ENCODE data around the gene DNAJC4. TPM values are rescaled to one million over a fixed set of nuclear protein-coding genes. Genes with fewer than 3 reads are reported as not detected.

DNAJC4 gene
- polyA plus RNA-seq, 1 donor from 2014 or later: 49.3 TPM

DNA sequence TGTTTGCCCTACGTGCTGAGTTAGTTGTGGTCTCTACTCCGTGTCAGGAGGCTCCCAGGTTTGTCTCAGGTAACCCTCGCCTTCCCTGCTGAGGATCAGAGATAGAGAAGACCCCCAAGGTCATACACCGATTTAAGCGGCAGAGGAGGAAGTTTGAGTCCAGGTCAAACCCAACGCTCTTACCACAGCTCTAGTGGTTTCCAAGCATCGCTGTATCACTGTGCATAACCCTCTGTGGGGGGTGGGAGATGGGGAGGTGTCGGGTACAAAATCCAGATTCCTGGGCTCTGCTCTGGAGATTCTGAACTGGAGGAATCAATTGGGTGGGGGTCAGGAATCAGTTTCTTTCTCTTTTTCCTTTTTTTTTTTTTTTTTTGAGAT, 627 bp downstream of the DNAJC4 start:
- Mint-ChIP-seq H3K4me1 (peaks cover 26 to 39% (median 26%) of the 10 kb centered on the region in 3 donors), H3K36me3 (peaks cover 2% of the 10 kb centered on the region), H3K4me3 (peak overlapping the region; percentile 88 to 98 (median 96)), H3K27me3 (no peaks in the 10 kb centered on the region), H3K27ac (peak overlapping the region; percentile 97 to 99 (median 97)), H3K9me3 (no peaks in the 10 kb centered on the region)

DNA sequence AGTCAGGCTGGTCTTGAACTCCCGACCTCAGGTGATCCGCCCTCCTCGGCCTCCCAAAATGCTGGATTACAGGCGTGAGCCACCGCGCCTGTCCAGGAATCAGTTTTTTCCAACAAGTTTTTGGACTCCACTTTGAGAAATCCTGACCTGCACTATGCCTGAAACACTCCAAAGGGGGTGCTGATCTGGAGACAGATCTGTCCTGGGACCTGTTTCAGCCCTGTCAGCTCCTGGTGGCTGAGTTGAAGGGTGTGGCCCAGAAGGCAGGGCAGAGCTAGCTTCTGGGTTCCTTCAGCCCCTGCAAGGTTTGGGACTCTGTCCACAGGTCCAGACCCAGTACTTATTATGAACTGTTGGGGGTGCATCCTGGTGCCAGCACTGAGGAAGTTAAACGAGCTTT, 1.2 kb downstream of the DNAJC4 start:
- H3K4me3 Mint-ChIP-seq: peak overlapping the region; percentile 64 to 98 (median 86)

DNA sequence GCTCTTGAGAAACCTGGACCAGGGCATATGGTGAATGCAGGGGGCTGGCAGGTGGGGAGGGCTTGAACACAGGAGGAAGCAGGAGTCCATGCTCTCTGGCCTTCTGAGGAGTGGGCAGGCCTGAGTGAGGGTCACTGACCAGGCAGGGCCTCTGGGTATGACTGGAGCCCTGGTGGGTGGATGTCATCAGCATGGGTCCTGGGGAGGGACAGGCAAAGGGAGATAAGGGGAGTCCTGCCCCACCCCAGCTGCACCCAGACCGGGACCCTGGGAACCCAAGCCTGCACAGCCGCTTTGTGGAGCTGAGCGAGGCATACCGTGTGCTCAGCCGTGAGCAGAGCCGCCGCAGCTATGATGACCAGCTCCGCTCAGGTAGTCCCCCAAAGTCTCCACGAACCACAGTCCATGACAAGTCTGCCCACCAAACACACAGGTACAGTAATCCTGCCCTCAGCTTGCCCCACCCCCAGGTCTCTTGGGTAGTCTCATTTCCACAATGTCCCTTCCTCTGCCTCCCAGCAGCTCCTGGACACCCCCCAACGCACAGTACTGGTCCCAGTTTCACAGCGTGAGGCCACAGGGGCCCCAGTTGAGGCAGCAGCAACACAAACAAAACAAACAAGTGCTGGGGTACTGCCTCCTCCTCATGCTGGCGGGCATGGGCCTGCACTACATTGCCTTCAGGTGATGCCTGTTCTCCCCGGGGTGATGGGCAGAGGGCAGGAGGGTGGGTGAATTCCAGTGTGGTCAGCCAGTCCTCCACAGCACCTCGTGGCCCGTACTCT, 2.0 kb downstream of the DNAJC4 start:
- peaks cover 2% of the 10 kb centered on the region for H3K36me3 Mint-ChIP-seq
- H3K4me1 Mint-ChIP-seq: peaks cover 19 to 36% (median 30%) of the 10 kb centered on the region in 3 donors
- H3K4me3 Mint-ChIP-seq: peak overlapping the region; percentile 64 to 98 (median 92)
- peak overlapping the region in 2 of 3 donors; percentile 86 to 99 for H3K27ac Mint-ChIP-seq
- no peaks in the 10 kb centered on the region for H3K9me3 Mint-ChIP-seq
- no peaks in the 10 kb centered on the region for H3K27me3 Mint-ChIP-seq

More for the DNA sequence above, 1.2 kb downstream of the DNAJC4 start:
- Mint-ChIP-seq H3K4me1 (peaks cover 26 to 39% (median 26%) of the 10 kb centered on the region in 3 donors), H3K9me3 (no peaks in the 10 kb centered on the region), H3K27ac (peak overlapping the region; percentile 31 to 99 (median 97)), H3K36me3 (peaks cover 2% of the 10 kb centered on the region), H3K27me3 (no peaks in the 10 kb centered on the region)

DNA sequence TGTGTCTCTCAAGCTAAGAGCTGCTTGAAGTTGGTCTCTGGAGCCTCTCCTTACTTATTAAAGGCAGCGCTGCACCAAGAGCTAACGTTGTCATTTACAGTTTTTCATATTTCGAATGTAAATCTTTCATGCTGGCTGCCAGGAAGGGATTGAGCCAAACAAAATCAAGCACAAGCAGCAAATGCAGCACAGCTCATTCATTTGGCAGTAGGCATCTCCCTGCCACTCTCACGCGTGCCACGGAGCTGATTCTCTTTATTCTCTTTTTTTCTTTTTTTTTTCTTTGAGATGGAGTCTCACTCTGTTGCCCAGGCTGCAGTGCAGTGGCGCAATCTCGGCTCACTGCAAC, 2.6 kb downstream of the DNAJC4 start:
- Mint-ChIP-seq H3K27ac (peak overlapping the region in 2 of 3 donors; percentile 86 to 99), H3K36me3 (peaks cover 2% of the 10 kb centered on the region), H3K4me1 (peaks cover 24 to 38% (median 33%) of the 10 kb centered on the region in 3 donors), H3K9me3 (no peaks in the 10 kb centered on the region), H3K27me3 (no peaks in the 10 kb centered on the region), H3K4me3 (peak overlapping the region; percentile 72 to 98 (median 82))

DNA sequence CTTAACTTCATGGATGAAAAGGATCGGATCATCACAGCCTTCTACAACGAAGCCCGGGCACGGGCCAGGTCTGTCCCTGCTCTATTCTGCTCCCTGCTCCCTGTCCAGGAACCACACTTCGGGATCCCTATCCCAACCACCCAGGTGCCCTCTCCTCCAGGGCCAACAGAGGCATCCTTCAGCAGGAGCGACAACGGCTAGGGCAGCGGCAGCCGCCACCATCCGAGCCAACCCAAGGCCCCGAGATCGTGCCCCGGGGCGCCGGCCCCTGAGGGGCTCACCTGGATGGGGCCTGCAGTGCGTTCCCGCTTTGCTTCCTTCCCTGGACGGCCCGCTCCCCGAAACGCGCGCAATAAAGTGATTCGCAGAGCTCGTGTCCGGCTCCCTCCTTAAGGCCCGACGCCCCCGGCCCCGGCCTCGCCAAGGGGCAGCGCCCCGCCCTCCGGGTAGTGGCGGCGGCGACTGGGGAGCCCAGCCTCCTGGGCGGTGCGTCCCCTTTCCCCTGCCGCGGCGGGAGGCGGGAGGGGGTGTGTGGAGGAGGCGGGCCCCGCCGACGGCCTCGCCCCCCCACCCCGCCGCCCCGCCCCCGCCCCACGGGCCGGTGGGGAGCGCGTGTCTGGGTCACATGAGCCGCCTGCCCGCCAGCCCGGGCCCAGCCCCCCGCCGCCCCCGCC, 3.7 kb downstream of the DNAJC4 start, which contains the start of gene VEGFB:
TSS of gene VEGFB (plus strand) at position 672 of the 674 bp plus-strand sequence. CDS start 250 bp downstream, outside the sequence.
- Mint-ChIP-seq H3K9me3 (no peaks in the 10 kb centered on the region), H3K36me3 (peaks cover 3% of the 10 kb centered on the region), H3K4me3 (peak within 1 kb of the TSS; percentile 92 to 98 (median 96)), H3K27me3 (no peaks in the 10 kb centered on the region), H3K27ac (peak within 1 kb of the TSS; percentile 88 to 100 (median 93)), H3K4me1 (peaks cover 35 to 47% (median 38%) of the 10 kb centered on the region in 3 donors)

DNA sequence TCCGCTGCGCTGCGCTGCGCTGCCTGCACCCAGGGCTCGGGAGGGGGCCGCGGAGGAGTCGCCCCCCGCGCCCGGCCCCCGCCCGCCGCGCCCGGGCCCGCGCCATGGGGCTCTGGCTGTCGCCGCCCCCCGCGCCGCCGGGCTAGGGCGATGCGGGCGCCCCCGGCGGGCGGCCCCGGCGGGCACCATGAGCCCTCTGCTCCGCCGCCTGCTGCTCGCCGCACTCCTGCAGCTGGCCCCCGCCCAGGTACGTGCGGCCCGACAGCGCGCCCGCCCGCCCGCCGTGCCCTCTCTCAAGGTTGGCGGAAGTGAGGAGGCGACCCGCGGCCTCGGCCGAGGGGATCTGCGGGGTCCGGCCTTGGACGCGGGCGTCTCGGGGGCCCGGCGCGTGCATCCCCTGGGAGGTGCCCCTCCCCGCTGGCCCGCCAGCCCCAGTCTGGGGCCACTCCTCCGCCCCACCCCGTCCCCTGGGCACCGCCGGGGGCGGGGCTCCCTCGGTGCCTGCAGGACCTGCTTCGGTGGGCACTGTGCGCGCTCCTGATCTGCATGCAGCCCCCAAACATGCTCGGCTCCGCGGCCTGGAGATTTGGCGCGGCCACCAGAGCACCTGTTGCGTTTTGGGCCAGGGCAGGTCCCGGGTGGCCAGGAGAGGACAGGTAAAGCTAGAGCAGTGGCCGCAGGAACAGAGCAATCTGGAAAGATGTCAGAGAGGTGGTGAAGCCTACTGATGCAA, 4.5 kb downstream of the DNAJC4 start:
- Mint-ChIP-seq H3K27me3 (no peaks in the 10 kb centered on the region), H3K9me3 (no peaks in the 10 kb centered on the region), H3K27ac (peak overlapping the region; percentile 88 to 100 (median 93)), H3K4me1 (peaks cover 29 to 45% (median 42%) of the 10 kb centered on the region in 3 donors), H3K4me3 (peak overlapping the region; percentile 91 to 97 (median 94)), H3K36me3 (peaks cover 3% of the 10 kb centered on the region)

DNA sequence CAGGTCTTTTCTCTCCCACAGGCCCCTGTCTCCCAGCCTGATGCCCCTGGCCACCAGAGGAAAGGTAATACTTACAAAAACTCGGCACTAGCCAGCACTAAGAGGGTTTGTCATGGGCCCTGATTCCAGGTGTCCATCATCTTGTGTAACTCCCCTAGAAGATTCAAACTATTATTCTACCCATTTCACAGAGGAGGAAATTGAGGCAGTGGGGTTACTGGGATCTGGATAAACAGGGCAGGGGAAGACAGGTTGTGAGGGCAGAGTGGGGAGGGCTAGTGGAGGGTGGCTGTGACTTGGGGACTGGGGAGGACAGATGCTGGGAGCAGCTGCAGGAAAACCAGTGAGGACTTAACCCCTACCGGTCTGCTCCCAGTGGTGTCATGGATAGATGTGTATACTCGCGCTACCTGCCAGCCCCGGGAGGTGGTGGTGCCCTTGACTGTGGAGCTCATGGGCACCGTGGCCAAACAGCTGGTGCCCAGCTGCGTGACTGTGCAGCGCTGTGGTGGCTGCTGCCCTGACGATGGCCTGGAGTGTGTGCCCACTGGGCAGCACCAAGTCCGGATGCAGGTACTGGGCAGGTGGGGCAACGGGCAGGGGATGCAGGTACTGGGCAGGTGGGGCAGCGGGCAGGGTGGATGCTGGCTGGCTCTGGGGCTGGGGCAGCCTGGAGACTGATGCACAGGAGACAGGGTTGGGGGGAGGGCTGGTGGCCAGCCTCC, 5.3 kb downstream of the DNAJC4 start:
- Mint-ChIP-seq H3K27ac (peak overlapping the region; percentile 88 to 100 (median 93)), H3K27me3 (no peaks in the 10 kb centered on the region), H3K4me1 (peaks cover 30 to 52% (median 44%) of the 10 kb centered on the region in 3 donors), H3K36me3 (peaks cover 3% of the 10 kb centered on the region), H3K4me3 (peak overlapping the region; percentile 91 to 97 (median 94)), H3K9me3 (no peaks in the 10 kb centered on the region)

DNA sequence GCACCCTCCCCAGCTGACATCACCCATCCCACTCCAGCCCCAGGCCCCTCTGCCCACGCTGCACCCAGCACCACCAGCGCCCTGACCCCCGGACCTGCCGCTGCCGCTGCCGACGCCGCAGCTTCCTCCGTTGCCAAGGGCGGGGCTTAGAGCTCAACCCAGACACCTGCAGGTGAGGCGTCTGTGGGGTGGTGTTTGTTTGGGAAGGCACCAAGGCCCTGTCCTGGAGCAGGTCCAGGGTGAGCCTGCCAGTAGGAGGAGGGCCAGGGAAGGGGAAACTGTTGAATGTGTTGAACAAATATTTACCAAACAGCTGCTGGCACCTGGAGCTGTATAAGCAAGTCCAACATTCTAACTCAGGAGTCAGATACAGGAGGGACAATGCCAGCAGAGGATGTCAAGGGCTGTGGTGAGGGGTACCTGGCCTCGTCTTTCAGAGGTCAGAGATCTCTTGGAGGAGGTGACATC, 7.2 kb downstream of the DNAJC4 start:
- Mint-ChIP-seq H3K36me3 (peaks cover 3% of the 10 kb centered on the region), H3K4me3 (peak overlapping the region; percentile 41 to 95 (median 78)), H3K27me3 (no peaks in the 10 kb centered on the region), H3K27ac (peak overlapping the region; percentile 96 to 100 (median 100)), H3K4me1 (peaks cover 38 to 45% (median 40%) of the 10 kb centered on the region in 3 donors), H3K9me3 (no peaks in the 10 kb centered on the region)

DNA sequence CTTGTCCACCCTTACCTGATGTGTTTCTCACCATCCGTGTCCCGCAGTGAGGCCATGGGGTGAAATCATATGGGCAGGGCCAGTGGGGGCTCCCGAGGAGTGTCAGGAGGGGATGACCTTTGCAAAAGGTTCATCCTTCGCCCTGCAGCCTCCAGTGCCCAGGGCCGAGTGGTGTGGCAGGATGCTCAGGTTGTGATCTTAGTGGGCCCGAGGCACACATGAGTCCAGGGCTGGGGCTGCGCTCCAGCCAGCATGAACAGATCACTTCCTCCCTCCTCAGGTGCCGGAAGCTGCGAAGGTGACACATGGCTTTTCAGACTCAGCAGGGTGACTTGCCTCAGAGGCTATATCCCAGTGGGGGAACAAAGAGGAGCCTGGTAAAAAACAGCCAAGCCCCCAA, 7.7 kb downstream of the DNAJC4 start:
- Mint-ChIP-seq H3K4me3 (peak overlapping the region; percentile 41 to 95 (median 76)), H3K27ac (peak overlapping the region; percentile 96 to 100 (median 100)), H3K27me3 (no peaks in the 10 kb centered on the region), H3K36me3 (peaks cover 3% of the 10 kb centered on the region), H3K4me1 (peaks cover 38 to 47% (median 41%) of the 10 kb centered on the region in 3 donors), H3K9me3 (no peaks in the 10 kb centered on the region)

DNA sequence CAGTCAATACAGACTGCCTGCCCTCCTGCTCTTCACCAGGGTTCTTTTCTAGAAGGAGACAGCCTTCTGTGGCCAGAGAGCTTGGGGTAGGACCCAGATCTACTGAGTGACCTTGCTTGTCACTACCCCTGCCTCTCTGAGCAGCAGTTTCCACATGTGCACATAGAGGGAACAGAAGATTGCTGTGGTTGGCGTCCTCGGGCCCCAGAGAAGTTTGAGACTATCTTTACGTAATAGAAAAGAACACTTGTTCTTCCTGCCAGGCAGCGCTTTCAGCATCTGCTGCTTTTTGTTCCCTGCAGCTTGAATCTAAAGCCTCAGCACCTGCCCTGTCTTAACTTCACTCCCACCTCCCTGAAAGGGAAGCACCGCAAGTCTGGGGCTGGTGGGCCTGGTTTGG, 8.7 kb downstream of the DNAJC4 start:
- peaks cover 38 to 45% (median 44%) of the 10 kb centered on the region in 3 donors for H3K4me1 Mint-ChIP-seq
- peaks cover 3% of the 10 kb centered on the region for H3K36me3 Mint-ChIP-seq
- no peaks in the 10 kb centered on the region for H3K27me3 Mint-ChIP-seq
- no peaks in the 10 kb centered on the region for H3K9me3 Mint-ChIP-seq
- peak overlapping the region; percentile 96 to 100 (median 100) for H3K27ac Mint-ChIP-seq
- H3K4me3 Mint-ChIP-seq: peak overlapping the region; percentile 21 to 95 (median 52)

DNA sequence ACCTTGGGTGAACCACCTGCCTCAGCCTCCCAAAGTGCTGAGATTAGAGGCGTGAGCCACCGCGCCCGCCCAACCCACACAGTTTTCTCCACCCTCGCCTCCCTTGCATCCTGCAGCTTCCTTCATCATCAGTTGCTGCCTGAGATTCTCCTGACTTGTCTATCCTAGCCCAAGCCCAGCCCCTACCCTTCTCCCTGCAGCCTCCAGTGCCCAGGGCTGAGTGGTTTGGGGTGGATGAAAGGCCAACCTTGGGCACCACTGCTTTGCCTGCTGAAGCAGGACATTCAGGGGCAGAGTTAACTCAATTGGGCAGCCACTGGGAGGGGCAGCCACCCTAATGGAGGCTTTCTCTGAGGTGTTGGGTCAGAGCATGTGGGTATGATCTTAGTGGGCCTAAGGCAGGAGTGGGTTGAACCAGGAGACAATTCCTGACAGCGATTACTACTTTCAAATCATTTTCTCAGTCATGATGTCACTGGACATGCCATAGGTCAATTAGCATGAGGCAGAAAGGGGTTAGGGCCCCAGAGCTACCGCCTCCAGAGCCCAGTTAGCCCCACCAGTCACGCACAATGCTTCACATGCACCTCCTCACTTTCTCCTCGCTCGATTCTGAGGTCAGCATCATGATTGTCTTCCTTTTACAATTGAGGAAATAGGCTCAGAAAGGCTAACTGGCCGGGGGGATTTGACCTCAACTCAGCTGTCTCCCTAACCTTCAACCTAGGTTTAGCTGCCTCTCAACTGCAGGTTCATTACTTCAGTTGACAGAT, 9.5 kb downstream of the DNAJC4 start:
- no peaks in the 10 kb centered on the region for H3K9me3 Mint-ChIP-seq
- H3K4me1 Mint-ChIP-seq: peaks cover 38 to 45% (median 44%) of the 10 kb centered on the region in 3 donors
- peak overlapping the region; percentile 99 to 100 (median 100) for H3K27ac Mint-ChIP-seq
- peak overlapping the region; percentile 87 to 98 (median 96) for H3K4me3 Mint-ChIP-seq
- H3K36me3 Mint-ChIP-seq: peaks cover 3% of the 10 kb centered on the region
- H3K27me3 Mint-ChIP-seq: no peaks in the 10 kb centered on the region

DNA sequence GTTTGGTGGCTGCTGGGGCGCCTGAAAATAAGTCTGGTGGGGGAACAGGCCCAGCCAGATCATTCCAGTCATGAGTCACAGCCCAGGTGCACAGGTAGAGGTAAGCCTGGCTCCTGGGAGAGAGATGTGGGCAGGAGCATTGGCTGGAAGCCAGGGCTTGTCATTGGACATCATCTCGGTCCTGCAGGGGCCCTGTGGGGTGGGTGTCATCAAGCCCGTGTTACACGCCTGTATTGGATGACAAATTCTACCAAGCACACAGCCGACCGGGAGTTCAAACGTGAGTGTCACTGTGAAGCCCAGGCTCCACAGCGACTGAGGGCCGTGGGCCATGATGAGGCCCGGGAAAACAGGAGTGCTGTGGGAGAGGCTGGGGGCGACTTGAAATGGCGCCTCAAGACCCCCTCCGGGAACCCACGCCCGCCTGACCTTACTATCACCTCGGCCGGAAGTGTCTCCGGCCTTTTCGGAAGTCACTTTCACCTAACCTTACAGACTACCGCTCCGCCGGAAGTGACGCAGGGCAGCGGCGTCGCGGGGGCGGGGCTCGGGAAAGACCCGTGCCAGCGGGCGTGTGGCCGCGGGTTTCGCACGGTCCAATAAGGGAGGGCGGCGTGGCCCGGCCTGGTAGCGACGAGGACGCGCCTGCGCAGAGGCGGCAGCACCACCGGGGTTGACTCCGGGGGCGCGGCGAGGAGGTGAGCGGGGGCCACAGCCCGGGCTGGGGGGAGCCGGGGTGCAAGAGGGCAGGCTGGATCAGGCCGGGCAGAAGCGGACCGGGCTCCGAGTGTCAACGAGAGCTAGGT, 10.3 kb downstream of the DNAJC4 start, which contains the start of gene FKBP2:
TSS of gene FKBP2 (plus strand) at position 661 of the 806 bp plus-strand sequence. CDS start 1,293 bp downstream, outside the sequence.
- H3K27ac Mint-ChIP-seq: peak within 1 kb of the TSS; percentile 99 to 100 (median 100)

DNA sequence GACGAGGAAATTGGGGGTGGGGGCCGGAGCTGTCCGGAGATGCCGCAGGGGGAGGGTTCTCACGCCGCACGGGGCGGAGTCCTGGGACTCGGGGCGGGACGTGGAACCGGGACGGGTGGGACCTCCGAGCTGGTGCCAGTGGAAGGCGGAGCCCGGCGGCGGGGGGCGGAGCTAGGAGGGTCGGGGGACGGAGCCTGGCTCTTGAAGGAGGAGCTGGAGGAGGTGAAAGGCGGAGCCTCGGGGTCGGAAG, 10.8 kb downstream of the DNAJC4 start:
- peak overlapping the region; percentile 99 to 100 (median 100) for H3K27ac Mint-ChIP-seq
- no peaks in the 10 kb centered on the region for H3K27me3 Mint-ChIP-seq
- peak overlapping the region; percentile 87 to 98 (median 96) for H3K4me3 Mint-ChIP-seq
- H3K9me3 Mint-ChIP-seq: no peaks in the 10 kb centered on the region
- peaks cover 33 to 42% (median 37%) of the 10 kb centered on the region in 3 donors for H3K4me1 Mint-ChIP-seq
- peaks cover 1% of the 10 kb centered on the region for H3K36me3 Mint-ChIP-seq

More for the DNA sequence above, 10.3 kb downstream of the DNAJC4 start, which contains the start of gene FKBP2:
- Mint-ChIP-seq H3K9me3 (no peaks in the 10 kb centered on the region), H3K27me3 (no peaks in the 10 kb centered on the region), H3K36me3 (peaks cover 1% of the 10 kb centered on the region), H3K4me1 (peaks cover 33 to 40% (median 37%) of the 10 kb centered on the region in 3 donors), H3K4me3 (peak within 1 kb of the TSS; percentile 87 to 98 (median 96))

All from IgD-negative memory B cell (primary cell).